Cortex of kidney (tissue), 1 donor: ENCODE measurements around the gene AP1B1.

Source experiments
- DNase-seq: peaks from one replicate; lab custom pipeline; 2025; lab: John Stamatoyannopoulos, UW

AP1B1 gene

DNA sequence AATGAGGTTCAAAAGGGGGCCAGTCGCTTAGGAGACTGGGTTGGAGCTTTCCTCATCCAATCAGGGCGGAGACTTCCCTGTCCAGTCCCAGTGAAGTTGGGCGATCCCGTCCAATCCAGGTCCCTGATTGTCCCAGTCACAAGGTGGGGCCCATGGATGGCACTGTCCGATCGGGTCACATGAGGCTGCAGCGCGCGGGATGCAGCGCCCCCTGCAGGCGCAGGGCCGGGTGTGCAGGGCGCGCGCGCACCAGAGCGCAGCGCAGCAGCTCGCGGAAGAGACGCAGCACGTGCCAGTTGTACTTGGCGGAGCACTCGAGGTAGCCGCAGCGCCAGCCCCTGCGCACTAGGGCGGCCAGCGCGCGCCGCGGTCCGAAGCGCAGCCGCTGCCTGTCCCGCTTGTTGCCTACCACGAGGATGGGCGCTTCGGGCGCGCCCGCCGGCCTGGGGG lies 75.2 kb downstream of the AP1B1 start:
- DNase-seq = no peak

- DNase-seq = no peak
Observed at GRCh38 chr22:29312218-29313125, 75.9 kb downstream of the AP1B1 start.

DNA sequence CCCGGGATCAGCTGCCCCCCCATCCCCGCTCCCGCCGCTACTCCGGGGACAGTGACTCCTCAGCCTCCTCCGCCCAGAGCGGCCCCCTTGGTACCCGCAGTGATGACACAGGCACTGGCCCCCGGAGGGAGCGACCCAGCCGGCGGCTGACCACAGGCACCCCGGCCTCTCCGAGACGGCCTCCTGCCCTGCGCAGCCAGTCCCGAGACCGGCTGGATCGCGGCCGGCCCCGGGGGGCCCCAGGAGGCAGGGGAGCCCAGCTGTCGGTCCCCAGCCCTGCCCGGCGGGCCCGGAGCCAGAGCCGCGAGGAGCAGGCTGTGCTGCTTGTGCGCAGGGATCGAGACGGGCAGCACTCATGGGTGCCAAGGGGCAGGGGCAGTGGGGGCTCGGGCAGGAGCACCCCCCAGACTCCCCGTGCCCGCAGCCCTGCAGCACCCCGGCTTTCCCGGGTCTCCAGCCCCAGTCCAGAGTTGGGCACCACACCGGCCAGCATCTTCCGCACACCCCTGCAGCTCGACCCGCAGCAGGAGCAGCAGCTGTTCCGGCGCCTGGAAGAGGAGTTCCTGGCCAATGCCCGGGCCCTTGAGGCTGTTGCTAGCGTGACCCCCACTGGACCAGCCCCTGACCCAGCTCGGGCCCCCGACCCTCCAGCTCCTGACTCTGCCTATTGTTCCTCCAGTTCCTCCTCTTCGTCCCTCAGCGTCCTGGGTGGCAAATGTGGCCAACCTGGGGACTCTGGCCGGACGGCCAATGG lies 76.7 kb downstream of the AP1B1 start:
- no peak for DNase-seq

GRCh38 chr22:29310863-29311339 lies 77.5 kb downstream of the AP1B1 start:
- DNase-seq = no peak

GRCh38 chr22:29310065-29310862 lies 78.1 kb downstream of the AP1B1 start:
- DNase-seq = no peak

DNA sequence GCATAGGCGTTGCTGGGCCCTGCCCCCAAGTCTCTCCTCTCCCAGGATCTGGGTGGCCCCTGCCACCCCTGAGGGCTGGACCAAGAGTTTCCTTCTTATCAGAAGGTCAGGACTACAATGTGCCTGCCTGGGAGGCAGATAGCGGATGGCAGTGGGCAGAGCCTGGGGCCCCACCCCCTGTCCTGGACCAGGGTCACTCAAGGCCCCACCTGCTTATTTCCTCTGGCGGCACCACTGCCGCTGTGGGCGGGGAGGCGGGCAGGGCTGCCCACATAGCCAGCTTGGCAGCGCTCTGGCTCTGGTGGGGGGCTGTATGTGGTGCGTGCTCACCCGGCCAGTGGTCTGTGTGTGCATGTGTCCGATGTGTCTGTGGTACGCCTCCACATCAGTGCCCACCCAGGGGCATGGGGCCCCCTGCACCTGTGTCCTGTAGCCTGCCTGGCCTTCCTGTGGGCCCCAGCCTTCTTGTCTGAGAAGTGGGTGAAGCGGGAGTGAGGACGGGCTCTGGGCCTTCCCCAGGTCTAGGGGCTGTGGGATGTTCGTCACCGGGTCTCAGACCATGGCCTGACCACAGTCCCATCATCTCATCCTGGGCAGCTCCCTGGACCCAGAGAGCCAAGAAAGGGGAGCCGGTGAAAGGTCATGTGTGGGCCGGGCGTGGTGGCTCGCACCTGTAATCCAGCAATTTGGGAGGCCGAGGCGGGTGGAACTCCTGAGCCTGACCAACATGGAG lies 78.9 kb downstream of the AP1B1 start:
- DNase-seq = no peak

GRCh38 chr22:29308791-29309262 lies 79.5 kb downstream of the AP1B1 start:
- no peak for DNase-seq

DNA sequence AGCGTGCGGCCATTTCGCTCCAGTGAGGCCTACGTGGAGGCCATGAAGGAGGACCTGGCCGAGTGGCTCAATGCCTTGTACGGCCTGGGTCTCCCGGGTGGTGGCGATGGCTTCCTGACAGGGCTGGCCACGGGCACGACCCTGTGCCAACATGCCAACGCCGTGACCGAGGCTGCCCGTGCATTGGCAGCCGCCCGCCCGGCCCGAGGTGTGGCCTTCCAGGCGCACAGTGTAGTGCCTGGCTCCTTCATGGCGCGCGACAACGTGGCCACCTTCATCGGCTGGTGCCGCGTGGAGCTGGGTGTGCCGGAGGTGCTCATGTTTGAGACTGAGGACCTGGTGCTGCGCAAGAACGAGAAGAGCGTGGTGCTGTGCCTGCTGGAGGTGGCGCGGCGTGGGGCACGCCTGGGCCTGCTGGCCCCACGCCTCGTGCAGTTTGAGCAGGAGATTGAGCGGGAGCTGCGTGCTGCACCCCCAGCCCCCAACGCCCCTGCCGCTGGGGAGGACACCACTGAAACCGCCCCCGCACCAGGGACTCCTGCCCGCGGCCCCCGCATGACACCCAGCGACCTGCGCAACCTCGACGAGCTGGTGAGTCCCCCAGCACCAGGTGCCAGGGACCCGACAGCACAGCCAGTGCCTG lies 80.1 kb downstream of the AP1B1 start:
- no peak for DNase-seq

DNA sequence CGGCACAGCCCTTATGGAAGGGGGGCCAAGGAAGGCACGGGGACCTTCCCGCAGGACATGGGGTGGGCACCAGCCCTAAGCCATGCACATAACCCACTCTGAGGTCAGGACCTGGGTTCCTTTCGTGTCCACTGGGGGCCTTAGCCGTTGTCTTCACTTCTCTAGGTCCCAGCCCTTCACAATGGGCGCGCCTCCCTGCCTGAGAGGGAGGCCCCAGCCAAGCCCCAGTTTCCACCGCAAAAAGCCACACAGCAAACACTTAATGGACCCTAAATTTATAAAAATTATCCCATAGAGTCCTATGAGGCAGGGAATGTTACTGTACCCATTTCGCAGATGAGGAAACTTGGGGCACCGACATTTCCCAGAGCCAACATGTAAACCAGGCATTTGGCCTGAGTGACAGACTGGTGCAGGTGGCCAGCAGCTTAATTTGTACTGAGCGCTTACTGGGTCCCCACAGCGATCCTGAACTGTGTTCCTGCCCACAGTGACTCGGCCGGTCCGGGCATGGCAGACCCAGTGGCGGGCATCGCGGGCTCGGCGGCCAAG lies 80.7 kb downstream of the AP1B1 start:
- no peak for DNase-seq

- no peak for DNase-seq
Observed at GRCh38 chr22:29306835-29307595, 81.4 kb downstream of the AP1B1 start.

DNA sequence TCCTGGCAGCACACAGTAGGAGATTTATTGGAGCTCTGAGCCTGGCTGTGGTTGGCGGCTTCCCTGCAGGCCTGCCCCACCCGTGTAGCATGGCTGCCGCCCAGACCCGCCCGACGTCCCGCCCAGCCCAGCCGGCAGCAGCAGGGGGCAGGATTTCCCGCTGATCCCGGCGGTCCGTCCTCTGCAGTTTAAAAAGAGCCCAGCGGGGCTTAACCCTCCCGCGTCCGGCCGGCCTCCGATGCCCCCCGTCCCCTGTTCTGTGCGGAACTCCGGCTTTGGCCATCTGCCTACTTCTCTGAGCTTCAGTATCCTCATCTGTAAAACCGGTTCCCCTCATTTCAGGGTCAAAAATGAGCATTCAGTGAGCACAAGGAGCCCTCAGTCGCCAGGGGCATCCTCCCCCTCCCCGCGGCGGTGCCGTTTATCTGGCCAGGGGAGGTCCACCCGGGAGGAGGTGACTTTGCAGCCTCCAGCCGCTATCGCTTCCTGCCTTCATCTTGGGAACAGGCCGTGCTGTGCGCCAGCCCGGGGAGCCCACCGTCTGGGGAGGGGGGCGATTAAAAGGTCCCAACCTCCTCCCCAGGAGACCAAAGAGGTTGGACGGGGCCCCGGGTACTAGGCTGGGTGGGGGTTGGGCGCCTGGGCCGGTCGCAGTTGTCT lies 82.1 kb downstream of the AP1B1 start, which contains the start of gene GAS2L1:
Gene GAS2L1 (plus strand): TSS at position 476 of the 660 bp plus-strand sequence. CDS start 1,456 bp downstream, outside the sequence.
- no peak for DNase-seq

DNA sequence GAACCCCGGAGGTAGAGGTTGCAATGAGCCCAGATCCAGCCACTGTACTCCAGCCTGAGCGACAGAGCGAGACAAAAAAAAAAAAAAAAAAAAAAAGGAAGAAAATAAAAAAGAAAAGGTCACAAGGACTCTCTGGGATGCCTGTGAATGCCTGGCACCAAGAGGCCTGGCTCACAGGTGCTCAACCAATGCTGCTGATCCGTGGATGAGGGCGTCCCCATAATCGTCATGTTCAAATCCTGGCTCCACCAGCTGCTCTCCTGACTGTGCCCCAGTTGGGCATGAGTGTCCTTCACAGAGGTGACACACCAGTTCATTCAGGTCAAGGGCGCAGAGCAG lies 82.6 kb downstream of the AP1B1 start:
- DNase-seq = no peak

GRCh38 chr22:29302681-29303465 lies 85.5 kb downstream of the AP1B1 start:
- no peak for DNase-seq

DNA sequence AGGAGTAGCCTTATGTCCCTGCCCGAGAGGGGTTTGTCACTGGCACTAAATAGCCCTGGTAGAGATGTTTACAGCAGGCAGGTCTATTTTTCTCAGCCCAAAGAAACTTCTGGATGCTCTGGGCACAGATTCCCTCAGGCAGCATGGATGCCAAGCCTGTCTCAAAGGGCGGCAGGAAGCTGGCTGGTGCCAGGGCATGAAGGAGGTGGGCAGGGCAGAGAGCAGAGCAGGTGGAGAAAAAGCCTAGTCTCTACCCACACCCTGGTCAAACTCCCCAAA lies 86.0 kb downstream of the AP1B1 start:
- no peak for DNase-seq

GRCh38 chr22:29301716-29302401 lies 86.5 kb downstream of the AP1B1 start:
- no peak for DNase-seq

- DNase-seq = no peak
Observed at GRCh38 chr22:29300807-29301601, 87.4 kb downstream of the AP1B1 start.

GRCh38 chr22:29300467-29300806 lies 87.9 kb downstream of the AP1B1 start:
- DNase-seq = no peak
